Kidney capillary endothelial cell (primary cell): ENCODE data around the gene NDUFS4.
"Not testable (repeated sequence)": the region's sequence is repeated elsewhere in the genome, so short reads cannot be mapped to it uniquely, and the experiment has no call there.

Experiments
- DNase-seq: peaks from one replicate; pipeline ENCODE4 v3.0.0-alpha.2; 2018; ENCODE audit warnings: low spot score

Gene NDUFS4

GRCh38 chr5:53560506-53561191 lies at the start of gene NDUFS4:
NDUFS4 (plus strand) TSS chr5:53560639; CDS start chr5:53560663, 24 bp downstream.
- DNase-seq, result peak; percentile 78

- DNase-seq, result no peak
Observed at GRCh38 chr5:53512539-53512938, 47.9 kb upstream of the NDUFS4 start.

GRCh38 chr5:53515988-53516387 lies 44.5 kb upstream of the NDUFS4 start:
- no peak for DNase-seq

- DNase-seq, result no peak
Observed at GRCh38 chr5:53520813-53521212, 39.6 kb upstream of the NDUFS4 start.

- no peak for DNase-seq
Observed at GRCh38 chr5:53537711-53538110, 22.7 kb upstream of the NDUFS4 start.

- DNase-seq, result not testable (repeated sequence)
Observed at GRCh38 chr5:53540739-53541138, 19.7 kb upstream of the NDUFS4 start.

- no peak for DNase-seq
Observed at GRCh38 chr5:53541859-53542258, 18.6 kb upstream of the NDUFS4 start.

- DNase-seq, result no peak
Observed at GRCh38 chr5:53542926-53543325, 17.5 kb upstream of the NDUFS4 start.

GRCh38 chr5:53543401-53543800 lies 17.0 kb upstream of the NDUFS4 start:
- DNase-seq, result no peak

GRCh38 chr5:53545744-53546143 lies 14.7 kb upstream of the NDUFS4 start:
- no peak for DNase-seq

GRCh38 chr5:53547226-53547625 lies 13.2 kb upstream of the NDUFS4 start:
- no peak for DNase-seq

- not testable (repeated sequence) for DNase-seq
Observed at GRCh38 chr5:53548501-53548900, 11.9 kb upstream of the NDUFS4 start.

GRCh38 chr5:53549792-53550191 lies 10.6 kb upstream of the NDUFS4 start:
- no peak for DNase-seq

GRCh38 chr5:53552561-53552960 lies 7.9 kb upstream of the NDUFS4 start:
- no peak for DNase-seq

GRCh38 chr5:53554444-53554843 lies 6.0 kb upstream of the NDUFS4 start:
- no peak for DNase-seq

GRCh38 chr5:53555160-53555559 lies 5.3 kb upstream of the NDUFS4 start:
- no peak for DNase-seq

GRCh38 chr5:53556001-53556400 lies 4.4 kb upstream of the NDUFS4 start:
- no peak for DNase-seq

- DNase-seq, result peak; percentile 33
Observed at GRCh38 chr5:53557386-53557785, 3.1 kb upstream of the NDUFS4 start.

- DNase-seq, result no peak
Observed at GRCh38 chr5:53558966-53559365, 1.5 kb upstream of the NDUFS4 start.

GRCh38 chr5:53560028-53560427 lies 411 bp upstream of the NDUFS4 start:
- no peak for DNase-seq

- DNase-seq, result no peak
Observed at GRCh38 chr5:53568401-53568800, 8.0 kb downstream of the NDUFS4 start.

GRCh38 chr5:53568871-53569270 lies 8.4 kb downstream of the NDUFS4 start:
- no peak for DNase-seq

GRCh38 chr5:53569453-53569852 lies 9.0 kb downstream of the NDUFS4 start:
- no peak for DNase-seq

GRCh38 chr5:53571403-53571802 lies 11.0 kb downstream of the NDUFS4 start:
- no peak for DNase-seq
